Colon (tissue), 2 donors: ENCODE results near the gene SLC28A1.

Experiments used
- FAIRE-seq: peaks from 2 replicates; lab custom pipeline; 2012; peaks lifted over from hg19 to GRCh38; lab: Jason Lieb, UNC
- donor health status: control.
- donor health status: control.

SLC28A1 gene

GRCh38 chr15:84886211-84886983 lies 1.9 kb downstream of the SLC28A1 start:
- no peak for FAIRE-seq

GRCh38 chr15:84886984-84887299 lies 2.5 kb downstream of the SLC28A1 start:
- no peak for FAIRE-seq

- FAIRE-seq, result no peak
These were observed 3.5 kb downstream of the SLC28A1 start for GRCh38 chr15:84887938-84888337.

GRCh38 chr15:84888639-84889038 lies 4.2 kb downstream of the SLC28A1 start:
- no peak for FAIRE-seq

- FAIRE-seq, result no peak
These were observed 5.0 kb downstream of the SLC28A1 start for GRCh38 chr15:84889313-84889990.

GRCh38 chr15:84889991-84890669 lies 5.7 kb downstream of the SLC28A1 start:
- no peak for FAIRE-seq

GRCh38 chr15:84890670-84891162 lies 6.3 kb downstream of the SLC28A1 start:
- FAIRE-seq, result no peak

GRCh38 chr15:84891339-84891738 lies 6.9 kb downstream of the SLC28A1 start:
- no peak for FAIRE-seq

GRCh38 chr15:84892786-84893307 lies 8.4 kb downstream of the SLC28A1 start:
- no peak for FAIRE-seq

GRCh38 chr15:84893607-84894006 lies 9.1 kb downstream of the SLC28A1 start:
- no peak for FAIRE-seq

GRCh38 chr15:84894736-84895425 lies 10.4 kb downstream of the SLC28A1 start:
- no peak for FAIRE-seq

GRCh38 chr15:84898761-84899160 lies 14.3 kb downstream of the SLC28A1 start:
- no peak for FAIRE-seq

GRCh38 chr15:84899750-84900149 lies 15.3 kb downstream of the SLC28A1 start:
- no peak for FAIRE-seq

- no peak for FAIRE-seq
These were observed 17.1 kb downstream of the SLC28A1 start for GRCh38 chr15:84901540-84901939.

GRCh38 chr15:84903751-84904150 lies 19.3 kb downstream of the SLC28A1 start:
- no peak for FAIRE-seq

GRCh38 chr15:84904419-84904818 lies 20.0 kb downstream of the SLC28A1 start:
- FAIRE-seq, result no peak

GRCh38 chr15:84905016-84905916 lies 20.8 kb downstream of the SLC28A1 start:
- no peak for FAIRE-seq

- FAIRE-seq, result no peak
These were observed 23.3 kb downstream of the SLC28A1 start for GRCh38 chr15:84907731-84908130.

GRCh38 chr15:84908564-84908963 lies 24.1 kb downstream of the SLC28A1 start:
- no peak for FAIRE-seq

- no peak for FAIRE-seq
These were observed 24.6 kb downstream of the SLC28A1 start for GRCh38 chr15:84909029-84909428.

GRCh38 chr15:84909782-84910181 lies 25.3 kb downstream of the SLC28A1 start:
- no peak for FAIRE-seq
